Measurements from ENCODE around the gene LIN7A.

- TF ChIP-seq CTCF (IDR thresholded peaks at IDR 0.05) (no peak), EP300 (IDR thresholded peaks at IDR 0.05) (no peak), POLR2A (IDR thresholded peaks at IDR 0.05) (no peak), POLR2AphosphoS5 (IDR thresholded peaks at IDR 0.05) (no peak)
Observed at GRCh38 chr12:80902711-80903110, 35.0 kb downstream of the LIN7A start.

Data from upper lobe of left lung (tissue), 4 donors.